ENCODE results near the gene PDE4D. TPM values are rescaled to one million over a fixed set of nuclear protein-coding genes. Genes with fewer than 3 reads are reported as not detected.

PDE4D gene
- total RNA-seq, 1 donor, result 27.7 TPM

- no peak for DNase-seq (ENCODE audit: low read depth in 2 of 3, low spot score in 2 of 3)
Measured at GRCh38 chr5:59249160-59249559, 644.4 kb downstream of the PDE4D start.

- no peak for DNase-seq (ENCODE audit: low read depth in 2 of 3, low spot score in 2 of 3)
Measured at GRCh38 chr5:59246882-59247281, 646.6 kb downstream of the PDE4D start.

- DNase-seq (ENCODE audit: low read depth in 2 of 3, low spot score in 2 of 3), result no peak
Measured at GRCh38 chr5:59246145-59246869, 647.2 kb downstream of the PDE4D start.

GRCh38 chr5:59245198-59245597, 648.3 kb downstream of the PDE4D start:
- no peak for DNase-seq (ENCODE audit: low read depth in 2 of 3, low spot score in 2 of 3)

GRCh38 chr5:59241552-59241951, 652.0 kb downstream of the PDE4D start:
- DNase-seq (ENCODE audit: low read depth in 2 of 3, low spot score in 2 of 3), result no peak

- DNase-seq (ENCODE audit: low read depth in 2 of 3, low spot score in 2 of 3), result no peak
Measured at GRCh38 chr5:59241119-59241518, 652.4 kb downstream of the PDE4D start.

- DNase-seq (ENCODE audit: low read depth in 2 of 3, low spot score in 2 of 3), result no peak
Measured at GRCh38 chr5:59238126-59238902, 655.2 kb downstream of the PDE4D start.

- DNase-seq (ENCODE audit: low read depth in 2 of 3, low spot score in 2 of 3), result no peak
Measured at GRCh38 chr5:59236986-59237385, 656.5 kb downstream of the PDE4D start.

GRCh38 chr5:59236448-59236847, 657.1 kb downstream of the PDE4D start:
- no peak for DNase-seq (ENCODE audit: low read depth in 2 of 3, low spot score in 2 of 3)

GRCh38 chr5:59234236-59234635, 659.3 kb downstream of the PDE4D start:
- no peak for DNase-seq (ENCODE audit: low read depth in 2 of 3, low spot score in 2 of 3)

GRCh38 chr5:59231221-59231931, 662.1 kb downstream of the PDE4D start:
- no peak for DNase-seq (ENCODE audit: low read depth in 2 of 3, low spot score in 2 of 3)

- DNase-seq (ENCODE audit: low read depth in 2 of 3, low spot score in 2 of 3), result no peak
Measured at GRCh38 chr5:59222687-59223511, 670.6 kb downstream of the PDE4D start.

GRCh38 chr5:59221769-59222168, 671.8 kb downstream of the PDE4D start:
- DNase-seq (ENCODE audit: low read depth in 2 of 3, low spot score in 2 of 3), result no peak

GRCh38 chr5:59218424-59219045, 675.0 kb downstream of the PDE4D start:
- peak in 2 of 3 donors; percentile 4 to 56 for DNase-seq (ENCODE audit: low read depth in 2 of 3, low spot score in 2 of 3)

- DNase-seq (ENCODE audit: low read depth in 2 of 3, low spot score in 2 of 3), result no peak
Measured at GRCh38 chr5:59216841-59217240, 676.7 kb downstream of the PDE4D start.

GRCh38 chr5:59212596-59212995, 680.9 kb downstream of the PDE4D start:
- DNase-seq (ENCODE audit: low read depth in 2 of 3, low spot score in 2 of 3), result no peak

- DNase-seq (ENCODE audit: low read depth in 2 of 3, low spot score in 2 of 3), result no peak
Measured at GRCh38 chr5:59209758-59210359, 683.7 kb downstream of the PDE4D start.

GRCh38 chr5:59208474-59208873, 685.1 kb downstream of the PDE4D start:
- no peak for DNase-seq (ENCODE audit: low read depth in 2 of 3, low spot score in 2 of 3)

GRCh38 chr5:59207401-59207800, 686.1 kb downstream of the PDE4D start:
- no peak for DNase-seq (ENCODE audit: low read depth in 2 of 3, low spot score in 2 of 3)

GRCh38 chr5:59206132-59206581, 687.4 kb downstream of the PDE4D start:
- DNase-seq (ENCODE audit: low read depth in 2 of 3, low spot score in 2 of 3), result no peak
